MM.1S (cell line): ENCODE measurements around the gene USP17L11.
"Not testable (repeated sequence)": the region's sequence is repeated elsewhere in the genome, so short reads cannot be mapped to it uniquely, and the experiment has no call there.

ENCODE experiments used
- EZH2 ChIP-seq: fragments of 300-600 bp; sonication (generic); optimal IDR thresholded peaks from 2 replicates; pipeline ENCODE3; 2017; ENCODE audit warnings: low read depth, mild to moderate bottlenecking, antibody characterized with exemption, low read length, mixed read lengths
- EZH2phosphoT487 ChIP-seq: fragments of 300-600 bp; sonication (generic); IDR thresholded peaks from 2 replicates; pipeline ENCODE4 v1.6.1; 2018; ENCODE audit warnings: antibody characterized with exemption, low read length
- TF ChIP-seq, protein P1 (sequence below): fragments of 300-600 bp; sonication (generic); IDR thresholded peaks from 2 replicates; pipeline ENCODE4 v1.5.1; 2016; ENCODE audit warnings: antibody characterized with exemption, low read length, mixed read lengths

DNA sequence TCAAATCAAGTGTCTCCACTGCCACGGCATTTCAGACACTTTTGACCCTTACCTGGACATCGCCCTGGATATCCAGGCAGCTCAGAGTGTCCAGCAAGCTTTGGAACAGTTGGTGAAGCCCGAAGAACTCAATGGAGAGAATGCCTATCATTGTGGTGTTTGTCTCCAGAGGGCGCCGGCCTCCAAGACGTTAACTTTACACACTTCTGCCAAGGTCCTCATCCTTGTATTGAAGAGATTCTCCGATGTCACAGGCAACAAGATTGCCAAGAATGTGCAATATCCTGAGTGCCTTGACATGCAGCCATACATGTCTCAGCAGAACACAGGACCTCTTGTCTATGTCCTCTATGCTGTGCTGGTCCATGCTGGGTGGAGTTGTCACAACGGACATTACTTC is 15.0 kb downstream of the USP17L11 start:
- TF ChIP-seq, protein P1, sequence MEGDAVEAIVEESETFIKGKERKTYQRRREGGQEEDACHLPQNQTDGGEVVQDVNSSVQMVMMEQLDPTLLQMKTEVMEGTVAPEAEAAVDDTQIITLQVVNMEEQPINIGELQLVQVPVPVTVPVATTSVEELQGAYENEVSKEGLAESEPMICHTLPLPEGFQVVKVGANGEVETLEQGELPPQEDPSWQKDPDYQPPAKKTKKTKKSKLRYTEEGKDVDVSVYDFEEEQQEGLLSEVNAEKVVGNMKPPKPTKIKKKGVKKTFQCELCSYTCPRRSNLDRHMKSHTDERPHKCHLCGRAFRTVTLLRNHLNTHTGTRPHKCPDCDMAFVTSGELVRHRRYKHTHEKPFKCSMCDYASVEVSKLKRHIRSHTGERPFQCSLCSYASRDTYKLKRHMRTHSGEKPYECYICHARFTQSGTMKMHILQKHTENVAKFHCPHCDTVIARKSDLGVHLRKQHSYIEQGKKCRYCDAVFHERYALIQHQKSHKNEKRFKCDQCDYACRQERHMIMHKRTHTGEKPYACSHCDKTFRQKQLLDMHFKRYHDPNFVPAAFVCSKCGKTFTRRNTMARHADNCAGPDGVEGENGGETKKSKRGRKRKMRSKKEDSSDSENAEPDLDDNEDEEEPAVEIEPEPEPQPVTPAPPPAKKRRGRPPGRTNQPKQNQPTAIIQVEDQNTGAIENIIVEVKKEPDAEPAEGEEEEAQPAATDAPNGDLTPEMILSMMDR = not testable (repeated sequence)
- not testable (repeated sequence) for TF ChIP-seq EZH2phosphoT487, EZH2
